Right lobe of liver (tissue), 6 donors: ENCODE results near the gene DLGAP4. TPM values are rescaled to one million over a fixed set of nuclear protein-coding genes. Genes with fewer than 3 reads are reported as not detected.

Experiments used
- ATAC-seq, 4 donors: fragments of 200-7000 bp; cut with Tn5 transposase; one replicate each; pipeline ENCODE4 v1.9.1; 2020; ENCODE audit warnings: mild to moderate bottlenecking in 4 of 4, moderate library complexity in 4 of 4
- DNase-seq, 3 donors: peaks; one replicate each; pipeline ENCODE4 v3.0.0-alpha.2; 2020
- H3K27ac ChIP-seq, 3 donors: fragments of 200-600 bp; one replicate each; pipeline ENCODE4 v1.8.0; 2022
- H3K27me3 ChIP-seq, 2 donors: fragments of 200-600 bp; one replicate each; pipeline ENCODE4 v1.8.0; 2022
- H3K36me3 ChIP-seq, 4 donors: fragments of 200-600 bp; sonication (generic) in 1 of 4; one replicate each; pipeline versions ENCODE4 v1.5.1 to v1.8.0; 2017 to 2022; ENCODE audit warnings: control low read depth in 1 of 4
- H3K4me1 ChIP-seq, 4 donors: fragments of 200-600 bp; sonication (generic) in 1 of 4; one replicate each; pipeline versions ENCODE4 v1.5.1 to v1.8.0; 2017 to 2022; ENCODE audit warnings: control low read depth in 1 of 4
- H3K4me3 ChIP-seq, 3 donors: fragments of 200-600 bp; one replicate each; pipeline ENCODE4 v1.8.0; 2022
- H3K9me3 ChIP-seq, 4 donors: fragments of 200-600 bp; sonication (generic) in 1 of 4; one replicate each; pipeline versions ENCODE4 v1.5.1 to v1.8.0; 2017 to 2022; ENCODE audit warnings: control low read depth in 1 of 4
- CTCF ChIP-seq, 4 donors: fragments of 200-600 bp in 3 of 4; fragments of 450-650 bp in 1 of 4; IDR thresholded peaks; one replicate each; pipeline versions ENCODE4 v1.5.1 to v1.8.0; 2016 to 2022; ENCODE audit warnings: antibody characterized with exemption in 4 of 4, mild to moderate bottlenecking in 2 of 4
- POLR2A ChIP-seq: fragments of 450-650 bp; IDR thresholded peaks from one replicate; pipeline ENCODE4 v1.6.1; 2017; ENCODE audit warnings: antibody characterized with exemption, mild to moderate bottlenecking
- WGBS: methylation state at CpG from one replicate; pipeline ENCODE4 v1.1.6; 2018; ENCODE audit warnings: low coverage, low lambda C conversion rate; ENCODE audit not compliant: insufficient coverage; ENCODE audit errors: missing lambda C conversion rate; 5-methylcytosine and 5-hydroxymethylcytosine counted together
- intact Hi-C, 2 donors: fragments of 100-400 bp; cut with DNase I; formaldehyde crosslinking; loops; one replicate each; pipeline versions ENCODE4 v1.11.2 to v1.14.1; 2022
- total RNA-seq, 6 experiments: library from RNA; depleted of rRNA in 2 of 6; stranded (reverse); fragments of >200 nt in 2 of 6; fragmentation: NEBNext Ultra II Directional in 3 of 6; extraction: Animal tissue kit (Norgen Biotek cat#: 25700) in 3 of 6; gene quantifications; one replicate each; pipeline versions ENCODE4 v1.1.0 to v1.2.4, GENCODE V29; 2016 to 2023
- donor health status: DM: no; HTN: yes; CAD: no.
- donor health status: DM: no; HTN: no; CAD: no.
- donor health status: DM: no; HTN: no; CAD: no.
- donor health status: DM: no; HTN: yes; CAD: no.
- donor health status: DM: no; HTN: yes; CAD: no.

DLGAP4 gene
- total RNA-seq, 6 experiments from 2014 or later = 15.5 to 35.1 (median 23.2) TPM

GRCh38 chr20:36504295-36504694, 198.2 kb downstream of the DLGAP4 start:
- Histone ChIP-seq H3K27ac (no peak overlapping the region), H3K27me3 (no peaks in the 10 kb centered on the region), H3K36me3 (peaks cover 0 to 40% (median 7%) of the 10 kb centered on the region in 4 donors), H3K9me3 (no peaks in the 10 kb centered on the region), H3K4me3 (no peak overlapping the region), H3K4me1 (no peaks in the 10 kb centered on the region)
- no peak for TF ChIP-seq CTCF (IDR thresholded peaks at IDR 0.05)
- no peak for TF ChIP-seq POLR2A
- ATAC-seq (no peak), DNase-seq (no peak)
- 98% methylated on average over 4 of the region's 4 CpGs for WGBS
- intact Hi-C loops = no loop called here

GRCh38 chr20:36506253-36506652, 200.1 kb downstream of the DLGAP4 start:
- H3K27ac ChIP-seq = no peak overlapping the region
- no peaks in the 10 kb centered on the region for H3K9me3 ChIP-seq
- no peak overlapping the region for H3K4me3 ChIP-seq
- no peak for DNase-seq
- WGBS = 38% methylated on average over 1 of the region's 1 CpG
- ATAC-seq = peak in 1 of 4 donors; percentile 39
- TF ChIP-seq POLR2A (no peak), CTCF (IDR thresholded peaks at IDR 0.05) (peak in 1 of 4 donors; percentile 14)
- H3K4me1 ChIP-seq = no peaks in the 10 kb centered on the region
- H3K36me3 ChIP-seq = peaks cover 0 to 38% (median 2%) of the 10 kb centered on the region in 4 donors
- intact Hi-C loops = no loop called here
- no peaks in the 10 kb centered on the region for H3K27me3 ChIP-seq

DNA sequence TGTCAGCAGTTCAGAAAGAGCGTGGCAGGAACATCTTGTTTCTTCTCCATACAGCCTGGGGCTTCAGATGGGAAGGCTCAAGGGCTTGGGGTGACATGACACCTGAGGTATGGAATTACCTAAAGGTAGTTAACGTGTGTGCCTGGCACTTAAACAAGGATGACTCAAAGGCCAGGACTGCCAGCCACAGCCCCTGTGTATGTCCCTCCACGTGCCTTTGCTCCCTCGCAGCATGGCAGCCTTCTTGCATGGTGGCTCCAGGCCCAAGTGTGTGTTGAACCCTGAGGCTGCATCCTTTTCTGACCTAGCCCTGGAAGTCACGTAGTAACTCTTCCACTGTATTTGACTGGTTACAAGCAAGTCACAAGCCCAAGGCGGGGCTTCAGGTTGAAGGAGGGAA, 201.6 kb downstream of the DLGAP4 start:
- no peak overlapping the region for H3K4me3 ChIP-seq
- H3K9me3 ChIP-seq = no peaks in the 10 kb centered on the region
- H3K27ac ChIP-seq = no peak overlapping the region
- DNase-seq (no peak), ATAC-seq (no peak)
- no peaks in the 10 kb centered on the region for H3K4me1 ChIP-seq
- H3K27me3 ChIP-seq = no peaks in the 10 kb centered on the region
- peaks cover 0 to 28% (median under 1%) of the 10 kb centered on the region in 4 donors for H3K36me3 ChIP-seq
- TF ChIP-seq CTCF (IDR thresholded peaks at IDR 0.05) (no peak), POLR2A (no peak)
- whole genome bisulfite sequencing = 80% methylated on average over 1 of the region's 6 CpGs
- intact Hi-C loops = no loop called here

DNA sequence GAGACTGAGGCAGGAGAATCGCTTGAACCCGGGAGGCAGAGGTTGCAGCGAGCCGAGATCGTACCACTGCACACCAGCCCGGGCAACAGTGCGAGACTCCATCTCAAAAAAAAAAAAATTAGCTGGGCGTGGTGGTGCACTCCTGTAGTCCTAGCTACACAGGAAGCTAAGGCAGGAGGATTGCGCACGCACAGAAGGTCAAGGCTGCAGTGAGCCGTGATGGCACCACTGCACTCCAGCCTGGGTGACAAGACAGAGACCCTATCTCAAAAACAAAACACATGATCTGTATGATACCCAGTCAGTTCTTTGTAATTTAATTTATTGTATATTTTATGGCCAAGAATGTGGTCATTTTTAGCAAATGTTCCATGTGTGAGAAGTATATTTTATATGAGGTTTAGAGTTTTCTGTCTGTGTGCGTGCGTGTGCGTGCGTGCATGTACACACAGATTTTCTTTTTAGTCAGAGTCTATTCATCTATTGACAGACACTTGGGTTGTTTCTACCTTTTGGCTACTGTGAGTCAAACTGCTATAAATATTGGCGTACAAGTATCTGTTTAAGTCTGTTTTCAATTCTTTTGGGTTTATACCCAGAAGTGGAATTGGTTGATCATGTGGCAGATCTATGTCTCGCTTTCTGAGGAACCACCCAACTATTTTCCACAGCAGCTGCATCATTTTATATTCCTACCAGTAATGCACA, 213.0 kb downstream of the DLGAP4 start:
- Histone ChIP-seq H3K4me3 (no peak overlapping the region), H3K27ac (no peak overlapping the region), H3K9me3 (no peaks in the 10 kb centered on the region), H3K36me3 (peaks cover 0 to 22% (median 2%) of the 10 kb centered on the region in 4 donors), H3K27me3 (no peaks in the 10 kb centered on the region), H3K4me1 (no peaks in the 10 kb centered on the region)
- TF ChIP-seq POLR2A = no peak
- intact Hi-C loops = no loop called here
- ATAC-seq (no peak), DNase-seq (no peak)
- whole genome bisulfite sequencing = 94% methylated on average over 13 of the region's 17 CpGs

GRCh38 chr20:36519944-36520343, 213.8 kb downstream of the DLGAP4 start:
- Histone ChIP-seq H3K9me3 (no peaks in the 10 kb centered on the region), H3K36me3 (peaks cover 0 to 30% (median 6%) of the 10 kb centered on the region in 4 donors), H3K27ac (no peak overlapping the region), H3K4me1 (no peaks in the 10 kb centered on the region), H3K4me3 (no peak overlapping the region), H3K27me3 (no peaks in the 10 kb centered on the region)
- TF ChIP-seq CTCF (IDR thresholded peaks at IDR 0.05) (no peak), POLR2A (no peak)
- intact Hi-C loops = no loop called here
- ATAC-seq (no peak), DNase-seq (no peak)
- 96% methylated on average over 2 of the region's 2 CpGs for WGBS
